D721Med (cell line): Measurements from ENCODE around the gene CENPP.

ENCODE experiments used
- DNase-seq: peaks from one replicate; pipeline ENCODE4 v3.0.0; 2011; ENCODE audit warnings: low spot score; ENCODE audit not compliant: insufficient read length
- FAIRE-seq: peaks from 2 replicates; lab custom pipeline; 2011; peaks lifted over from hg19 to GRCh38; lab: Jason Lieb, UNC
- TF ChIP-seq, protein P1 (sequence below): IDR thresholded peaks from 2 replicates; pipeline ENCODE4 v1.5.1; 2012; ENCODE audit warnings: mild to moderate bottlenecking, control low read depth; ENCODE audit not compliant: insufficient read depth; ENCODE audit errors: missing control alignments

CENPP gene

DNA sequence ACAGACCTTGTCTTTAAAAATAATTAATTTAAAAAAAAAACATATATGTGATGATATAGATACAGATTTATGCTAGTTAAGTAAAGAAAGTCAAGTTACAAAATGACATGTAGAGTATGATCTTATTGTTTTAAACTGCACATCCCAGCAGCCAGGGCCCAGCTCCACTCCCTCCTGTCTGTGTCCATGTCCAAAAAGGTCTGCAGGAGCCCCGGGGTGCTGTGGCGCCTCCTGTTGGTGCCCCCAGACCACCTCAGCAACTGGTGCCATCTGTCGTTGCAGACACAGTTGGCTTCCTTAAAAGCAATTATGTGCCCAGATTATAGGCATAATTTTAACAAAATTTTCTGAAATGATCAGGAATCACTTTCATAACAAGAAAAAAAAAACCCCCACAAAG lies 310.9 kb downstream of the CENPP start:
- DNase-seq: no peak
- no peak for FAIRE-seq
- TF ChIP-seq, protein P1, sequence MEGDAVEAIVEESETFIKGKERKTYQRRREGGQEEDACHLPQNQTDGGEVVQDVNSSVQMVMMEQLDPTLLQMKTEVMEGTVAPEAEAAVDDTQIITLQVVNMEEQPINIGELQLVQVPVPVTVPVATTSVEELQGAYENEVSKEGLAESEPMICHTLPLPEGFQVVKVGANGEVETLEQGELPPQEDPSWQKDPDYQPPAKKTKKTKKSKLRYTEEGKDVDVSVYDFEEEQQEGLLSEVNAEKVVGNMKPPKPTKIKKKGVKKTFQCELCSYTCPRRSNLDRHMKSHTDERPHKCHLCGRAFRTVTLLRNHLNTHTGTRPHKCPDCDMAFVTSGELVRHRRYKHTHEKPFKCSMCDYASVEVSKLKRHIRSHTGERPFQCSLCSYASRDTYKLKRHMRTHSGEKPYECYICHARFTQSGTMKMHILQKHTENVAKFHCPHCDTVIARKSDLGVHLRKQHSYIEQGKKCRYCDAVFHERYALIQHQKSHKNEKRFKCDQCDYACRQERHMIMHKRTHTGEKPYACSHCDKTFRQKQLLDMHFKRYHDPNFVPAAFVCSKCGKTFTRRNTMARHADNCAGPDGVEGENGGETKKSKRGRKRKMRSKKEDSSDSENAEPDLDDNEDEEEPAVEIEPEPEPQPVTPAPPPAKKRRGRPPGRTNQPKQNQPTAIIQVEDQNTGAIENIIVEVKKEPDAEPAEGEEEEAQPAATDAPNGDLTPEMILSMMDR: no peak

GRCh38 chr9:92637326-92637725 lies 311.6 kb downstream of the CENPP start:
- TF ChIP-seq, protein P1: no peak
- no peak for FAIRE-seq
- DNase-seq: no peak

- TF ChIP-seq, protein P1: no peak
- DNase-seq: no peak
- no peak for FAIRE-seq
These were observed 312.3 kb downstream of the CENPP start for GRCh38 chr9:92637886-92638620.

GRCh38 chr9:92638621-92639101 lies 312.9 kb downstream of the CENPP start:
- TF ChIP-seq, protein P1: no peak
- FAIRE-seq (no peak), DNase-seq (no peak)

DNA sequence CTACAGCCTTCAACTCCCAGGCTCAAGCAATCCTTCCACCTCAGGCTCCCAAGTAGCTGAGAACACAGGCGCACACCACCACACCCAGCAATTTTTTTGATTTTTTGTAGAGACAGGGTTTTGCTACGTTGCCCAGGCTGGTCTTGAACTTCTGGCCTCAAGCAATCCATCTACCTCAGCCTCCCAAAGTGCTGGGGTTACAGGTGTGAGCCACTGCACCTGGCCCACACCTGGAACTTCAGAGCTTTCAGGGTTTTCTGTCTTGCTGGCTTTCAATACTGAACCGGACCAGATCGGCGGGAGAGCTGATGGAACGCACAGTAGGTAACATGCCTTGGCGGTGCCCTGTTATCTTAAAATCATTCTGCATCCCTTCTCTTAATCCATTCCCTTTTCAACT lies 313.4 kb downstream of the CENPP start:
- TF ChIP-seq, protein P1: no peak
- no peak for FAIRE-seq
- no peak for DNase-seq

- FAIRE-seq (no peak), DNase-seq (no peak)
- TF ChIP-seq, protein P1: no peak
These were observed 314.1 kb downstream of the CENPP start for GRCh38 chr9:92639791-92640271.
